H1 (cell line): ENCODE measurements around the gene PSKH1. TPM values are rescaled to one million over a fixed set of nuclear protein-coding genes. Genes with fewer than 3 reads are reported as not detected.
A peak's percentile ranks its signal among the peaks of the same experiment; 100 is the strongest.

ENCODE experiments used
- CTCF ChIA-PET: fragments of 300-600 bp; sonication (Branson Sonifier 250); formaldehyde crosslinking; loops from one replicate; lab custom pipeline; 2021; ENCODE audit not compliant: partially characterized antibody; lab: Charles Lee
- POLR2A ChIA-PET: fragments of 300-600 bp; sonication (Branson Sonifier 250); formaldehyde crosslinking; loops from one replicate; lab custom pipeline; 2021; ENCODE audit warnings: inconsistent platforms; ENCODE audit not compliant: partially characterized antibody; lab: Charles Lee
- DNase-seq, 2 experiments: peaks; one replicate each; pipeline versions ENCODE4 v3.0.0 to v3.0.0-alpha.2; 2010 to 2022; ENCODE audit warnings: low spot score in 2 of 2, low read depth in 1 of 2, mixed read lengths in 1 of 2
- FAIRE-seq: peaks from 2 replicates; lab custom pipeline; 2011; peaks lifted over from hg19 to GRCh38; lab: Jason Lieb, UNC
- H2AFZ ChIP-seq: 2 replicates; pipeline ENCODE4 v1.8.1; 2012; ENCODE audit warnings: low read length, inconsistent platforms
- H2AK5ac ChIP-seq: 2 replicates; pipeline ENCODE4 v1.6.1; 2013; ENCODE audit warnings: low read depth, low read length
- H2BK120ac ChIP-seq: replicated peaks from 2 replicates; pipeline ENCODE3; 2013; ENCODE audit warnings: low read depth, low read length, inconsistent platforms
- H2BK12ac ChIP-seq: 2 replicates; pipeline ENCODE4 v1.6.1; 2013; ENCODE audit warnings: low read depth, low read length
- H2BK15ac ChIP-seq: 2 replicates; pipeline ENCODE4 v1.6.1; 2013; ENCODE audit warnings: low read length
- H2BK20ac ChIP-seq: 2 replicates; pipeline ENCODE4 v1.6.1; 2013; ENCODE audit warnings: low read length
- H2BK5ac ChIP-seq: 2 replicates; pipeline ENCODE4 v1.6.1; 2013; ENCODE audit warnings: low read depth, low read length
- H3K14ac ChIP-seq: 2 replicates; pipeline ENCODE4 v1.6.1; 2013; ENCODE audit warnings: inconsistent platforms; ENCODE audit not compliant: insufficient read length
- H3K18ac ChIP-seq: 2 replicates; pipeline ENCODE4 v1.6.1; 2013; ENCODE audit warnings: low read length; ENCODE audit errors: extremely low read depth
- H3K23ac ChIP-seq: 2 replicates; pipeline ENCODE4 v1.6.1; 2013; ENCODE audit warnings: inconsistent platforms; ENCODE audit not compliant: insufficient read length
- H3K23me2 ChIP-seq: 2 replicates; pipeline ENCODE4 v1.6.1; 2013; ENCODE audit warnings: low read depth, low read length
- H3K27ac ChIP-seq: 2 replicates; pipeline ENCODE4 v1.6.1; 2011; ENCODE audit warnings: low read depth, low read length, inconsistent platforms
- H3K27me3 ChIP-seq, 4 experiments: replicated peaks in 1 of 4; 1 replicate in 1 of 4; 2 replicates in 3 of 4; pipeline versions ENCODE4 v1.6.1 to v1.8.1; 2011 to 2013; ENCODE audit warnings: low read length in 3 of 4, mild to moderate bottlenecking in 3 of 4, inconsistent platforms in 2 of 4, mixed read lengths in 2 of 4, moderate library complexity in 1 of 4; ENCODE audit not compliant: control insufficient read depth in 3 of 4, insufficient read depth in 3 of 4; ENCODE audit errors: extremely low read depth in 1 of 4
- H3K36me3 ChIP-seq, 4 experiments: 2 replicates each; pipeline versions ENCODE4 v1.6.1 to v1.8.1; 2011 to 2013; ENCODE audit warnings: mild to moderate bottlenecking in 4 of 4, low read length in 3 of 4, moderate library complexity in 2 of 4, control low read depth in 1 of 4, inconsistent platforms in 1 of 4; ENCODE audit not compliant: insufficient read depth in 4 of 4, control insufficient read depth in 2 of 4
- H3K4ac ChIP-seq: replicated peaks from 2 replicates; pipeline ENCODE3; 2013; ENCODE audit warnings: low read length, low read depth, mixed read lengths, inconsistent platforms; ENCODE audit not compliant: insufficient read length
- H3K4me1 ChIP-seq, 4 experiments: replicated peaks in 1 of 4; 1 replicate in 1 of 4; 2 replicates in 3 of 4; pipeline versions ENCODE4 v1.6.1 to v1.8.1; 2011 to 2013; ENCODE audit warnings: low read length in 3 of 4, inconsistent platforms in 2 of 4, mixed read lengths in 1 of 4; ENCODE audit not compliant: insufficient read depth in 4 of 4, control insufficient read depth in 3 of 4
- H3K4me2 ChIP-seq, 2 experiments: 2 replicates each; pipeline versions ENCODE4 v1.6.1 to v1.8.1; 2011 to 2013; ENCODE audit warnings: low read depth in 2 of 2, low read length in 2 of 2, control low read depth in 1 of 2, inconsistent platforms in 1 of 2, mild to moderate bottlenecking in 1 of 2; ENCODE audit not compliant: insufficient read depth in 1 of 2
- H3K4me3 ChIP-seq, 4 experiments: fragments of 200-600, 300-600 bp in 1 of 4; sonication (generic), shearing (Covaris generic), sonication (Bioruptor Twin) in 1 of 4; 2 replicates each; pipeline versions ENCODE4 v1.5.1 to v1.8.1; 2011 to 2016; ENCODE audit warnings: low read length in 4 of 4, low read depth in 3 of 4, control low read depth in 2 of 4, inconsistent platforms in 2 of 4, mild to moderate bottlenecking in 2 of 4, mixed read lengths in 1 of 4, moderate library complexity in 1 of 4; ENCODE audit not compliant: insufficient read depth in 2 of 4; ENCODE audit errors: extremely low read depth in 1 of 4
- H3K56ac ChIP-seq: replicated peaks from 2 replicates; pipeline ENCODE3; 2013; ENCODE audit warnings: low read depth, mild to moderate bottlenecking, mixed read lengths, low read length, inconsistent platforms; ENCODE audit not compliant: insufficient read length
- H3K79me1 ChIP-seq: 2 replicates; pipeline ENCODE4 v1.6.1; 2013; ENCODE audit warnings: low read depth, low read length, control low read depth
- H3K79me2 ChIP-seq, 2 experiments: 2 replicates each; pipeline versions ENCODE4 v1.6.1 to v1.8.1; 2012 to 2013; ENCODE audit warnings: low read length in 2 of 2, mild to moderate bottlenecking in 2 of 2, inconsistent platforms in 1 of 2; ENCODE audit not compliant: insufficient read depth in 2 of 2, control insufficient read depth in 1 of 2
- H3K9ac ChIP-seq, 4 experiments: replicated peaks in 1 of 4; 1 replicate in 1 of 4; 2 replicates in 3 of 4; pipeline versions ENCODE4 v1.6.1 to v1.8.1; 2011 to 2013; ENCODE audit warnings: low read depth in 3 of 4, low read length in 3 of 4, control low read depth in 2 of 4, mild to moderate bottlenecking in 2 of 4, moderate library complexity in 2 of 4, inconsistent platforms in 1 of 4; ENCODE audit errors: extremely low read depth in 1 of 4
- H3K9me3 ChIP-seq, 2 experiments: 2 replicates each; pipeline versions ENCODE4 v1.6.1 to v1.8.1; 2012 to 2013; ENCODE audit warnings: mild to moderate bottlenecking in 2 of 2, moderate library complexity in 2 of 2, control low read depth in 1 of 2, inconsistent platforms in 1 of 2, low read depth in 1 of 2, low read length in 1 of 2, mixed read lengths in 1 of 2; ENCODE audit not compliant: insufficient read depth in 2 of 2
- H4K20me1 ChIP-seq, 2 experiments: replicated peaks in 1 of 2; 2 replicates each; pipeline versions ENCODE3 to v1.8.1; 2011 to 2013; ENCODE audit warnings: inconsistent platforms in 2 of 2, low read length in 2 of 2, mild to moderate bottlenecking in 1 of 2; ENCODE audit not compliant: insufficient read depth in 2 of 2, control insufficient read depth in 1 of 2
- H4K5ac ChIP-seq: 2 replicates; pipeline ENCODE4 v1.6.1; 2013; ENCODE audit warnings: low read length, low read depth, mixed read lengths, inconsistent platforms; ENCODE audit not compliant: insufficient read length
- H4K8ac ChIP-seq: 2 replicates; pipeline ENCODE4 v1.8.0; 2013; ENCODE audit warnings: mild to moderate bottlenecking, moderate library complexity, low read length, inconsistent platforms; ENCODE audit not compliant: insufficient read depth; ENCODE audit errors: extremely low read depth
- H4K91ac ChIP-seq: replicated peaks from 2 replicates; pipeline ENCODE3; 2013; ENCODE audit warnings: low read length, mixed read lengths, inconsistent platforms; ENCODE audit not compliant: insufficient read length
- CBX8 ChIP-seq: fragments of 300-800, 300-1000 bp; sonication (generic); IDR thresholded peaks from 2 replicates; pipeline ENCODE4 v1.7.1; 2016; ENCODE audit warnings: low read depth, low read length, borderline replicate concordance
- CTBP2 ChIP-seq: IDR thresholded peaks from 2 replicates; pipeline ENCODE4 v1.7.0; 2011; ENCODE audit warnings: borderline replicate concordance, mild to moderate bottlenecking, moderate library complexity, mixed read lengths, low read length; ENCODE audit not compliant: insufficient read depth, insufficient read length
- EGR1 ChIP-seq: IDR thresholded peaks from 2 replicates; pipeline ENCODE4 v1.6.1; 2011; ENCODE audit warnings: low read depth, low read length, borderline replicate concordance
- FOSL1 ChIP-seq: IDR thresholded peaks from 2 replicates; pipeline ENCODE4 v1.6.1; 2011; ENCODE audit warnings: mild to moderate bottlenecking, low read depth, low read length, moderate library complexity; ENCODE audit not compliant: insufficient read depth
- HDAC6 ChIP-seq: IDR thresholded peaks from one replicate; pipeline ENCODE4 v1.7.1; 2012; ENCODE audit warnings: low read depth, mild to moderate bottlenecking, inconsistent platforms, low read length, moderate library complexity
- KDM4A ChIP-seq: IDR thresholded peaks from one replicate; pipeline ENCODE4 v1.7.1; 2012; ENCODE audit warnings: low read depth, mild to moderate bottlenecking, moderate library complexity, low read length, inconsistent platforms; ENCODE audit not compliant: severe bottlenecking
- MAX ChIP-seq: IDR thresholded peaks from 2 replicates; pipeline ENCODE4 v1.6.1; 2012; ENCODE audit warnings: inconsistent platforms
- NRF1 ChIP-seq: IDR thresholded peaks from 2 replicates; pipeline ENCODE4 v1.6.1; 2011; ENCODE audit warnings: mild to moderate bottlenecking, low read depth, low read length, improper control_type of control experiment
- POU5F1 ChIP-seq: IDR thresholded peaks from 2 replicates; pipeline ENCODE4 v1.6.1; 2011; ENCODE audit warnings: low read depth, mild to moderate bottlenecking, low read length, moderate library complexity
- RBBP5 ChIP-seq: IDR thresholded peaks from 2 replicates; pipeline ENCODE4 v1.7.1; 2012; ENCODE audit warnings: low read depth, mild to moderate bottlenecking, inconsistent platforms, low read length, moderate library complexity, borderline replicate concordance
- RFX5 ChIP-seq: IDR thresholded peaks from 2 replicates; pipeline ENCODE4 v1.6.1; 2011; ENCODE audit warnings: low read depth, low read length, improper control_type of control experiment, borderline replicate concordance
- SUZ12 ChIP-seq: fragments of 200-600 bp; sonication (generic); IDR thresholded peaks from 2 replicates; pipeline ENCODE4 v1.6.1; 2012; ENCODE audit warnings: mild to moderate bottlenecking, inconsistent platforms, low read length, moderate library complexity, mixed read lengths
- TCF12 ChIP-seq: IDR thresholded peaks from 2 replicates; pipeline ENCODE4 v1.6.1; 2011; ENCODE audit warnings: low read depth, mild to moderate bottlenecking, low read length
- ZNF274 ChIP-seq: IDR thresholded peaks from 2 replicates; pipeline ENCODE4 v1.7.0; 2012; ENCODE audit warnings: low read length, borderline replicate concordance; ENCODE audit errors: extremely low read depth
- WGBS, 2 experiments: shearing (Covaris generic) in 1 of 2; methylation state at CpG; one replicate each; pipeline versions ENCODE4 v1.1.6 to v1.1.7; 2013 to 2015; ENCODE audit warnings: low lambda C conversion rate in 2 of 2, mixed read lengths in 2 of 2, inconsistent platforms in 1 of 2, low coverage in 1 of 2, missing lambda C conversion rate in 1 of 2; ENCODE audit not compliant: insufficient replicate concordance in 2 of 2, insufficient coverage in 1 of 2, insufficient read length in 1 of 2; ENCODE audit errors: extremely low coverage in 1 of 2, missing lambda C conversion rate in 1 of 2; 5-methylcytosine and 5-hydroxymethylcytosine counted together
- polyA plus RNA-seq, 7 experiments: library from polyadenylated mRNA; depleted of rRNA in 3 of 7; stranded (reverse) in 5 of 7; unstranded in 2 of 7; fragments of >200 nt in 5 of 7; fragments of 200-250 nt in 2 of 7; gene quantifications; 1 replicate in 5 of 7; 2 replicates in 1 of 7; 4 replicates in 1 of 7; pipeline versions ENCODE4 v1.2.1 to v1.2.3, GENCODE V29; 2011 to 2013; ENCODE audit warnings: missing spikeins in 2 of 7, mixed read lengths in 2 of 7
- total RNA-seq: library from RNA; stranded (reverse); fragmentation: NEBNext Ultra II Directional; extraction: Animal tissue kit (Norgen Biotek cat#: 25700); gene quantifications from 2 replicates; pipeline ENCODE4 v1.2.1, GENCODE V29; 2021

The PSKH1 gene
- total and polyA plus RNA-seq, 2 of the 8 experiments (the other 6 are each of a cell fraction or from before 2014, with no cell fraction given) = 24.8 to 51.0 TPM

DNA sequence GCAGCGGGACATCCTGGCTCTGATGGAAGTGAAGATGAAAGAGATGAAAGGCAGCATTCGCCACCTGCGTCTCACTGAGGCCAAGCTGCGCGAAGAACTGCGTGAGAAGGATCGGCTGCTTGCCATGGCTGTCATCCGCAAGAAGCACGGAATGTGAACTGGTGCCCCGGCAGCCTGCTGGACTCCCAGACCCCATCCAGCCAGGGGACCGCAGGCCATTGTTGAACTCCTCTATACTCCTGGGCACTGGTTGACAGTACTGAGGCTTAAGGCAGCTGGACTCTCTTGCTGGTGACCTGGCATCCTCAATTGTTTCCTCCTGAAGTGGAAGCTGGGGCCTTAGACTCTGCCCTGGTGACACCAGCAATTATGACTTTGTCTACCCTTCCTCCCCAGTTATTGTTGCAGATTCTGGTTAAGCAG is 49.7 kb upstream of the PSKH1 start:
- Histone ChIP-seq H2AFZ (no peak overlapping the region), H2BK12ac (no peak overlapping the region), H3K23me2 (peaks cover 22% of the 10 kb centered on the region), H3K27ac (no peak overlapping the region), H2AK5ac (no peak overlapping the region), H4K20me1 (peaks cover 16 to 19% of the 10 kb centered on the region in 2 experiments), H2BK15ac (no peak overlapping the region), H3K4me1 (peaks cover 8 to 32% (median 17%) of the 10 kb centered on the region in 4 experiments), H3K18ac (no peak overlapping the region), H3K4ac (no peak overlapping the region), H3K14ac (no peak overlapping the region), H3K9ac (peak overlapping the region in 2 of 4 experiments; percentile 64 to 88; a peak in 3 of 7 replicates), H4K5ac (no peak overlapping the region), H4K8ac (no peak overlapping the region), H2BK20ac (no peak overlapping the region), H3K79me1 (peaks cover 12% of the 10 kb centered on the region), H2BK120ac (no peak overlapping the region), H3K4me3 (peak overlapping the region; percentile 84 to 97 (median 95)), H2BK5ac (no peak overlapping the region), H3K27me3 (no peaks in the 10 kb centered on the region), H3K79me2 (peaks cover 8 to 39% of the 10 kb centered on the region in 2 experiments), H3K4me2 (peak overlapping the region; percentile 91 to 94), H3K9me3 (no peaks in the 10 kb centered on the region), H3K23ac (no peak overlapping the region), H4K91ac (no peak overlapping the region), H3K56ac (no peak overlapping the region), H3K36me3 (no peaks in the 10 kb centered on the region)
- DNase-seq = no peak
- POLR2A ChIA-PET = interaction anchor here (0.7 to 11.7 kb wide), 8 partner anchors 10 to 124 kb away, joined by 3 to 100 read pairs (median 3); partner anchors contain the start of gene GFOD2
- no peak for FAIRE-seq
- CTCF ChIA-PET = interaction anchor here (0.5 to 10.2 kb wide), 16 partner anchors 9 to 176 kb away, joined by 3 to 123 read pairs (median 4); partner anchors contain the start of genes C16orf86 and ENKD1
- WGBS, 2 experiments = 40% methylated on average over 11 of the region's 11 CpGs; no CpG with 5 or more reads in 1 of the 2 experiments
- TF ChIP-seq RFX5 (no peak), NRF1 (no peak), HDAC6 (no peak), FOSL1 (no peak), SUZ12 (no peak), KDM4A (no peak), CBX8 (no peak), POU5F1 (no peak), RBBP5 (no peak), EGR1 (no peak), MAX (no peak), CTBP2 (no peak), ZNF274 (no peak), TCF12 (no peak)
